ENCODE measurements around the gene FCAMR.
A peak's percentile ranks its signal among the peaks of the same experiment; 100 is the strongest.
"Not testable (repeated sequence)": the region's sequence is repeated elsewhere in the genome, so short reads cannot be mapped to it uniquely, and the experiment has no call there.

The FCAMR gene

DNA sequence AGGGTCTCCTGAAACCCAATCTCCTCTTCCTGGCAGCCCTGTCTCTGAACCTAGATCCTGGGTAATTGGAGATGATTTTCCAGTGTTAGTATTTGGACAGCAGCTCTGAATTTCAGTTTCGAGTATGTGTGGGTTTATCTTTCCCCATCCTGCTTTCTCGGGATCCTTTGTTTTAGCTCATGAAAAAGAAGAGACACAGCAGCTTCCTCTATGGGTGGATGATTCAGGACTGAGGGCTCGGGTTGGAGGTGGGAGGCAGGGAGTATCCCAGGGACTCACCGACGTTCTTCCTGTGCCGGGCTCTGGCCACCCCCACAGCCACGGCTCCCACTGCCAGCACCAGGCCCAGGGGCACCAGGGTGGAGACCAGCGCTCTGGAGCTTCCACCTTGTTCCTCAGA lies 38.1 kb downstream of the FCAMR start:
- DNase-seq (ENCODE audit: low spot score): no peak

DNA sequence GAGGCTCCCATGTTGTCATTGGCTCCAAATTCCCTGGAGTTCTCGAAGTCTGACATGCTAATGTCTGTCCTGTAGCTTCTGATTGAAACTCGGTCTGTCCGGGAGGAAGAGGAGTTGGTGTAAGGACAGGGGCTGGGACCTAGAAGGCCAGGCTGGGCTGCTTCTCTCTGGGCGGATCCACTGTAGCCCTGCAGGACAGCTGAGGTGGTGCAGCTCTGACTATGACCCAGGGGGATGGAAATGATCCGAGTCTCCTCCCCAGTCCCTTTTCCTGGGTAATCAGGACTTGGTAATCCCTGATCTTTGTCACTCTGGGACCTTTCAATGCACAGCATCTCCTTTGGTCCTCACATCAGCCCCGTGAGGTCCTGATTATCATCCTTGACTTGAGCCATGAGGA lies 38.6 kb downstream of the FCAMR start:
- no peak for DNase-seq (ENCODE audit: low spot score)

DNA sequence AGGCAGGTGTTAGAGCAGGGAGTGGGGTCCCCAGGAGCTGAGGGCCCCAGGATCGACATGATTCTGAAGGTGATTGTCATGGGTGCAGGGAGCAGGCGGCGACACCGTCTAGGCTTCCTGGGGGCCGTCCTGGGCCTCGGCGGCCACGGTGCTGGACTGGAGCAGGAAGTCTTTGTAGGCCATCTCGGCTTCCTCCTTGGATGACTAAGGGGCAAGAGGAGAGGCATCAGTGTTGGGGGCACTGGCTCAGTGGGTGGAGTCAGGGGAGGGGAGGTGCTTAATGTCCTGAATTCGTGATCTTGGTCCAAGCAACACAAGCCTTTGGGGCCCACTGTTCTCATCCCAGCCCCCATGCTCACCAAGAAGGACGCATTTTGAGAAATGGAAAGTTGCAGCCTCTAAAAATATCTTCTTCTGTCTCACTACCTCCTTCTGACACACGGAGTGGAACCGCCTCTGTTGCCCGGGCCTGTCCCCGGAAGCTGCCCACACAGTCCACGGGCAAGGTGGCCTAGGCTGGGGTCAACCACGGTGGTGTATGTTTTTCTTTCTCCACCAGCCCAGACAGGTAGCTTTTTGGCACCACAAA lies 40.0 kb downstream of the FCAMR start:
- DNase-seq (ENCODE audit: low spot score): no peak

DNA sequence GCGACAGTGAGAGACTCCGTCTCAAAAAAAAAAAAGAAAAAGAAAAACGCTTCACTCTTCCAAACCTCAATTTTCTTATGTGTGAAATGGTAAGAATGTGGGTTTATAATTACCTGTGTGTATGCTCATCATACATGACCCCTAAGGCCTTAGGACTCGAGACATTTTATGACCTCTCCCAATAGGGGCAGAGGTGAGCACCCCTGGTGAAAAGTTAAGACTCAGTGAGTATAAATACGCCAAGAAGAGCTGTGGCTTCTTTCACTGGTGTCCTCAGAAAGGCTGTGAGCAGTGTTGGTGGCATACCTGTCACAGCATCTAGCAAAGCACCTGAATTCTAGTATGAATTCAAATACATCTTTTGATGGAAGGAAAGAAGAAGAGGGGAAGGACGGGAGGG lies 40.7 kb downstream of the FCAMR start:
- no peak for DNase-seq (ENCODE audit: low spot score)

DNA sequence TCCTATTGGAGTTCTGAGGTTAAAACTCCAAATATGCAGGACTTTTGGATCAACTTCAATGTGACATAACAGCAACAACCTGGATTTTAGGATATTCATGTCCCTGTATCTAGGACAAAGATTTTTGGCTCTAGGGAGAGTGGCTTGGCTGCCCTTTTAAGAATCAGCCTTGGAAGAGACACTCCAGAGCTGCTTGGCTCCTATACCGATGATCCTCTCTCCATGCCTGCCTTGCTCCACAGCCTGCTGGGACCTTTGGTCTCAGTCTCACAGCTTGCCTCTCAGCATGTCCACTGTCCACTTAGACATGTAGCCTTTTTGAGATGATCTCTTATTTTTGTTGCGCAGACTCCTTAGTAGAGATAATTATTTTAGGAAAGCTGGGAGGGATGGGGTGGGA lies 44.0 kb downstream of the FCAMR start:
- DNase-seq (ENCODE audit: low spot score): no peak

DNA sequence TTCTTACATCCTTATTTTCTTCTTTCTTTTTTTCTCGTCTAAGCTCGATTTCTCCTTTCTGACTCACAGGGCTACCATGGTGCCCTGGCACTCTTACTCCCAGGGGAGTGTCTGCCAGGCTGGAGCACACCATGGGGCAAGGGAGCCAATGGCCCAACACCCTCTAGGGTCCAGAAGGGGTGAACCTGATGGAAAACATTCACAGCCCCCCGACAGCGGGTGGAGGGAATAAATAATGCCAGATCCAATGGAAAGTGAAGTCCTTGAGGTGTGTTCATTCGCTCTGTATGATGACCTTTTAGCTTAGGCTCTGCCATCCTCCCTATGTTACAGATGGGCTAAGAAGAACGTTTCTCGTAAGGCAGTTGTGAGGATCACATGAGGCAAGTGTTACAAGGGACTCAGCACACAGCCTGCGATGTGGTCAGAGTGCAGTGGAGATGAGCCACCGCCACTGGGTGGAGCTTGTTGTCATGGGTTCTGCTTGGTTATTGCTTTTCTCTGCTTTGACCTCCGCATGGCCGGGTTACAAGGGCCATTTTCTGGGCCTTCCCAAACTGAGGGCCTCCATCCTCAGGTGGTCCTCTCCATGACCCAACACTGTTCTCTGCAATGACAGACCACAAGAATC lies 45.0 kb downstream of the FCAMR start:
- DNase-seq (ENCODE audit: low spot score): no peak

DNA sequence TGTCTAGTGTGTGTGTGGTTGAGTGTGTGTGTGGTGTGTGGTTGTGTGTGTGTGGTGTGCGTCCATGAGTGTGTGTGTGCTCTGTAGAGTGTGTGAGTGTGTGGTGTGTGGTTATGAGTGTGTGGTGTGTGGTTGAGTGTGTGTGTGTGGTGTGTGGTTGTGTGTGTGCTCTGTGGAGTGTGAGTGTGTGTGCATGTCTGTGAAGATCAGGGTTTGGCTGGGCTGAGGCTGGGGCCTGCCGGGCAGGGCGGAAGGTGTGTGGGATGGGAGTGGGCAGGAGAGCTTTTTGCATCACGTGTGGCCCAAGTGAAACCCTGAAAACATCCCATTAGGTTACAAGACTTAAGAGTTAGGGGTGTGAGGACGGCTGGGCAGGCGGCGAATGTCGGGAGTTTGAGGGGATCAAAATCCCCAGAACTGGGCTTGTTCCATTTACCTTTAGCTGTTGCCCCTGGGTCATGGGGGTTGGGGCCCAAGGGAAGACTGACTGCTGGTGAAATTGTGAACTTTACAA lies 45.6 kb downstream of the FCAMR start:
- DNase-seq (ENCODE audit: low spot score): no peak

DNA sequence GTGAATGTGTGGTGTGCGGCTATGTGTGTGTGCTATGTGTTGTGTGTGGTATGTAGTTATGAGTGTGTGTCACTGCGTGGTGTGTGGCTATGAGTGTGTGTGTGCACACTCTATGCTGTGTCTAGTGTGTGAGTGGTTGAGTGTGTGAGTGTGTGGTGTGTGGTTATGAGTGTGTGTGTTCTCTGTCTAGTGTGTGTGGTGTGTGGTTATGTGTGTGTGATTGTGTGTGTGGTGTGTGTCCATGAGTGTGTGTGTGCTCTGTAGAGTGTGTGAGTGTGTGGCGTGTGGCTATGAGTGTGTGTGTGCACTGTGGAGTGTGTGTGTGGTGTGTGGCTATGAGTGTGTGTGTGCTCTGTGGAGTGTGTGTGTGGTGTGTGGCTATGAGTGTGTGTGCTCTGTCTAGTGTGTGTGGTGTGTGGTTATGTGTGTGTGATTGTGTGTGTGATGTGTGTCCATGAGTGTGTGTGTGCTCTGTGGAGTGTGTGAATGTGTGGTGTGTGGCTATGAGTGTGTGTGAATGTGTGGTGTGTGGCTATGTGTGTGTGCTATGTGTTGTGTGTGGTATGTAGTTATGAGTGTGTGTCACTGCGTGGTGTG lies 46.2 kb downstream of the FCAMR start:
- DNase-seq (ENCODE audit: low spot score): not testable (repeated sequence)

DNA sequence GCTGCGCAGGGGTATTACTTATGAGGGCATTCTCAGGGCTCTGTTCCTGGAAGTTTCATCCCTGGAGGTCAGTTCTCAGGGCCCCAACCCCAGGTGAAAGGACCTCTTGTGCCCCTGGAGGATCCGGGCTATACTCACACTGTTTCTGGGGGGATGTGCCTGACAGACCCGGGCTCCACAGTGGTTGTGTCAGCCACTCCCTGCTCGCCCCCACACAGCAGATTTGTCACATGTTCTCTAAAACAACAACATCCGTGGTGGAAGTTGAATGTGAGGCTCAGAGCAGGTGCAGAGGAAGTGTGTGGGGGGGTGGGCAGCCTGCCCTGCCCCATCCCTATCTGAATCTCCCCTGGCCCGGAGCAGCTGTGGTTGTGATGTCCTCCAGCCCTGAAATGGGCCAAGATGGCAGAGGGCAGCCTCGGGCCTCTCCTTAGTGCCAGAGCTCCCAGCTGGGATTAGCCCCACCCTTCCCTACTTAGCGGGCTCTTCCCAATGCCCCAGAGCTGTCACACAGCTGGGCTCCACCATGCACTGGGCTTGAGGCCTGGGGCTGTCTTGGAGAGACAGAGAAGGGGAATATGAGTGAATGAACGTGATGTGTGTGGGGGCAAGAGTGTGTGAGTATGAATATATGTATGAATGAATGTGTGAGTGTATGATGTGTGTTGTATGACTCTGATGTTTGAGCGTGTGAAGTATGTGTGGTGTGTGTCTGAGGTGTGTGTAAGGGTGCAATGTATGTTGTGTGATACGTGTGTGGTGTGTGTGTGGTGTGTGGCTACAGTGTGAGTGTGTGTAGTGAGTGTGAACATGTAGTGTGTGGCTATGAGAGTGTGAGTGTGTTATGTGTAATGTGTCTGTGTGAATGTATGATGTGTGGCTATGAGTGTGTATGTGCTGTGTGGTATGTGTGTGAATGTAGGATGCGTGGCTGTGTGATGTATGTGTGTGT lies 47.0 kb downstream of the FCAMR start:
- DNase-seq (ENCODE audit: low spot score): no peak

DNA sequence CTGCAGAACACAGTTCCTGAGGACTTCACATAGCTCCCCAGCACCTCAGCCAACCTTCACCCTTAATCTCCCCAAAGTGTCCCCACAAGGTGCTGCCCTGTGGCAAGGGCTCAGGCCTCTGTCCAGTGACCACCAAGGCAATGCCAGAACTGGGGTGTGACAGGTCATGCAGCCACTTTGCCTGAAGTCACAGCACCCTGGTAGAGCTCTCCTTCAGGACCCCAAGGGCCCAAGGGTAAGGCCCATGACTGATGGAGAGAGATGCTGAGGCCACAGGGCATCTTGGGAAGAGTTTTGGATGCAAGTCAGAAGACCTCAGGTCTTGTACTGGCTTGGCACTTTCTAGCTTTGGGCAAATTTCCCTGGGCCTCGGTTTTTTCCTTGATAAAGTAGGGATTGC lies 47.7 kb downstream of the FCAMR start:
- no peak for DNase-seq (ENCODE audit: low spot score)

DNA sequence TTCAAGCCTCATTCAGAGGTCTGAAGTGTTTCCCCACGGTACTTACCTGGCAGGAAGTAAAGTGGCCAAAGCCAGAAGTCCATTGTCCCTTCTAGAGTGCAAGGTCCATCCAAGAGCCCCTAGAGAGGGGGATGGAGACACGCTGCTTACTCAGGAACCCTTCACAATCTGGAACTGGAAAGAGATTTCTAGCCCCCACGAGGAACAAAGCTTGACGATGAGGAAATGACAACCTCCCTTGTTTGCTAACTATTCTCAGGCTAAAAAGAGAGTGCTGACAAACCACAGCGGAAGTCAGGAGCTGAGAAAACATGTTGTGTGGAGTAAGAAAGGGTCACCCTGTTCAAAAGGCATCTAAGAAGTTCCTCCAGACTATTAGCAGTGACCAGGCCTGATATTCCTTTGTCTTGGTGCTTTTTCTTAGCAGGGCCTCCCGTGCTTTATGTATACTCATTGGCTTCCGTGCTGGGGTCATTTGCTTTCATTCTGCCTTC lies 48.4 kb downstream of the FCAMR start, which contains the start of gene FCMR:
Gene FCMR (minus strand): TSS at position 170 of the 494 bp plus-strand sequence. CDS start 87 bp downstream, at position 83.
- no peak for DNase-seq (ENCODE audit: low spot score)

DNA sequence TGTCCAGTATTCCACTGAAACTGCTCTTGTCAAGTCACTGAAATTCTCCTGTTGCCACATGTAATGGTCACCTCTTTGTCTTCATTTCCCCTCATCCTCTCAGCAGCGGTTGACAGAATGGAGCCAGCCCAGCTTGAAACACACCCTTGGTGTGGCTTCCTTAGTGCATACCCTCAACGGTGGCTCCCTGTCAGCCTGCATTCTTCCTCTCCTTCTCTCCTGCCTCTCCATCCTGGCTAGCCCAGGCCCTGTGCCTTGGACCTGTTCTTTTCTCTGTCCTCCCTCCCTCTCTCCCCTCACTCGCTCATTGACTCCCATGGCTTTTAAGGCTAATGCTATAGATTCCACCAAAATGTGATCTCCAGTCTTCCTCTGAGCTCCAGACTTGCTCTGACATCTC lies 52.2 kb downstream of the FCAMR start:
- no peak for DNase-seq (ENCODE audit: low spot score)

DNA sequence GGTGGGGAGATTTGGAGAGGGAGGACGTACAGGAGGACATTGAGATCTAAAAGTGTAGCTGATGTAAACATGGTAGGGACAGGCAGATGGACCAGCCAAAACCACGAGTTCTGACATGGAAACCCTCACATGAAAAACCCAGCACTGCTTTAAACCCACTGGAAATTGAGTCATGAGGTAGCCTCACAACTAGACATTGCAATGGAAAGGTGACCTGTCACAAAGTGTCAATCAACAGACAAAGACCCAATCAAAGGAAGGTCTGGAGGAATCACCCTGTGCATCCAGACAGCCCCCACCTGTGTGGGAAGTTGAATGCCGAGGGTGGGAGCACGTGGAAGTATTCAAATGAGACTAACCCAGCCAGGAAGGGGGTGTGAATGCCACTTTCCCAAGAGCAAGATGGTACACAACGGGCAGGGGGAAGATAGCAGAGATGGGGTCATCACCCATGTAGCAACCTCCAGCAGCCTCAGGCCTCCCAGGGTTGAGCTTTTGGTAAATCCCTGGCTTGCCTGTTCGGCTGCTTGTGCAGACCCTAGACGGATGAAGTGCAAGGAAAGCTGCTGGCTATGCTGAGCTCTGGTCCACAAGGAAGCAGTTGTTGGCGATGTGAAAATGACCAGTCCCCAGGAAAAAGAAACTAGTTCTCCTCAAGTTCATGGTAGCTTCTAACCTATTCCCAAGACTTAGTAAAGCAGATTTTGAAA lies 54.1 kb downstream of the FCAMR start:
- no peak for DNase-seq (ENCODE audit: low spot score)

DNA sequence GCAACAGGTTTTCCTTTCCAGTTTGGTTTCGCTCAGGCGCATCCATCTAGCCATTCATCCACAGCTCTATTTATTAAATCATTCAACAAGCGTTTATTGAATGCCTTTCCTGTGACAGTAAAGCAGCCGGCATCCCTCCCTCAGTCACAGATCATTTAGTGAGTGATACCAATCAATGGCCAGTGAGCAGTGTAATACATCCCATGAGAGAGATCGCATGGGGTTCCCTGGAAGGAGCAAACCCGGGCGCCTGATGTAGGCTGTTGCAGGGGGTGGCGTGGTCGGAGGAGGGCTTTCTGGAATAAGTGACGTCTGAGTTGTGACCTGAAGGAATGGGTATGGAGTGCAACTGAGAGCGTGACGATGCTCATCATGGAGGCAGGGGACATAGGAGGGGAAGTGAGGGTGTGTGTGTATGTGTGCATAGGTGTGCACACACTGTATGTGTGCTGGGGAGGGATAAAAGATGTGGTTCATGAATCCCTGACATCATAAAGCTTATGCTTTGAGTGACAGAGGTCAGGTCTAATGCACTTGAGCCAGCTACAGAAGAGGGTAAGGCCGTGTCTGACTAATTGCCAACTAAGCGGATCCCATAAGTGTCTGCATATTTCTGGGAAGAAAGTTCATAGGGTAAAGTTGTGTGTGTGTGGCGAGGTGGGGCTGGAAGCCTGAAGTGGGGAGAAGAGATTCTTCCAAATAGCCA lies 55.1 kb downstream of the FCAMR start:
- DNase-seq (ENCODE audit: low spot score): no peak

DNA sequence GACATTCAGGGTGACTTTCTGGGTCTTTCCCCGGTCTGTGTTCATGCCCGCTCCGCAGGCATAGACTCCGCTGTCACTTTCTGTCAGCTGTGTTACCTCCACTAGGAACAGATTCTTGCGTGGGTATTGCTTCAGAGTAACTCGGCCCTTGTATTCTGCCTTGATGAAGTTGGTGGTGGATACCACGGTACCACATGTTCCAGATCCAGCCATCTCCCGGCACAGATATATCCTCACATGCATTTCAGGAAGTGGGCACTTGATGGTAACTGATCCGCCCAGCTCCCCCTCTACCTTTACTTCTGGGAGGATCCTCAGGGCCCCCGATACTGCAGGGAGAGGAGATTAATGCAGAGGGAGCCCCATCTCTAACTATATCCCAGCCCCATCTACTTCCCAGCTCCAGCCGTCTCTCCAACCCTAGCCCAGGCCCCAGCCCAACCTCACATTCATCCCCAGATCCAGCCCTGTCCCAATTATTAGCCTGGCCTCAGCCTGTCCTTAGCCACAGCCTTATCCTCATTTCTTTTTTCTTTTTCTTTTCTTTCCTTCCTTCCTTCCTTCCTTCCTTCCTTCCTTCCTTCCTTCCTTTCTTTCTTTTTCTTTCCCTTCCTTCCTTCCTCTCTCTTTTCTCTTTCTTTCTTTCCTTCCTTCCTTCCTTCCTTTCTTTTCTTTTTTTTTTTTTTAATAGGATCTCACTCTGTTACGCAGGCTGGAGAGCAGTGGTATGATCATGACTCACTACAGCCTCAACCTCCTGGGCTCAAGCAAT lies 56.3 kb downstream of the FCAMR start:
- DNase-seq (ENCODE audit: low spot score): no peak

DNA sequence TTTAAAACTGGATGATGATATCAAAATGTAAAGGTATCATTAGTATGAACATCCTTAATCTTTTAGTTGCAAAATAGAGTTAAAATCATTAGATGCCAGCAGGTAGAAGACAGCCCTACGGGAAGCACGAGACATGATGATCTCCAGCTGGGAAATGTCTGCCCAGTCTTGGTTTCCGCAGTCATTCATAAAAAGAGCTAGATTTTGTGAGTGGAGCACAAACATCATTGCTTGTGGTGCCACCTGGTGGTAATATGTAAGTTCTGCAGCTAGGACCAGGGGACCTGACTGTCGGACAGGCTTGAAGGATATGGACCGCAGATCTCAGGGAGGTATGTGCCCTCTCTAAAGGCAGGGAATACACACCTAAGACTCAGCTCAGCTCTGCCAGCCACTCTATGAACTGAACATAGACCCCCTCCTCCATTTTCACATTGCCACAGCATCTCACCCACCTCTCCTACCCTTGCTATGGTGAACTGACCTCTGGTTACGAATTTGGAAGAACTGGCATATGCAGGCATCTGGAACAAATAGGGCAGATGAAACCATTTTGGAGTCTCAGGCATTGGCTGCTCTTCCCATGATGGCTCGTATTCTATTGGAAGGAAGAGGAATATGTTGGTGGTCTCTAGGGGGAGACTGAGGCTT lies 57.7 kb downstream of the FCAMR start:
- peak; percentile 83 for DNase-seq (ENCODE audit: low spot score)

DNA sequence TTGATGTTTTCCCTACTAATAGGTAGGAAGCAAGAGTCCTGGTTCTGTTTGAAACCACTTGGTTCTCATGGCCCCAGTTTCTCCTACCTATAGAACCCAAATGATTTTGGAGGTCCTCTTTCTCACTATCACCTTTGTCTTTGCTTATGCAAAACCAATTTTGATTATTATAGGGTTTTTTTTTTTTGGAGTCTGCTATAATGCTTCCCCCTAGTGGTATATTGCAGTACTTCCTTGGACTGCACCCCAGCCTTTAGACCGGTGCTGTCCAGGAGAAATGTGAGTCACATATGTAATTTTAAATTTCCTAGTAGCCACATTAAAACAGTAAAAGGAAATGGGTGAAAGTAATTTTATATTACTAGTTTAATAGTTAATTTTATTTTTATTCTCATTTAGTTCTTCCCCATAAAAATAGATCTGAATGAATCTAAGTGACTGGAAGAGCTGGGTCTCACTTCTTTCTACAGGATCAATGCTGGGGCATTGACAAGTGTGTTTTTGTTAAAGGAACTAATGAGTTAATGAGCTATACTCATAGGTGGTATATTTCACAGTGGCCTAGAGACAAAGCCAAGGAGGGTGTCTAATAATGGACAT lies 59.1 kb downstream of the FCAMR start:
- DNase-seq (ENCODE audit: low spot score): peak; percentile 69

DNA sequence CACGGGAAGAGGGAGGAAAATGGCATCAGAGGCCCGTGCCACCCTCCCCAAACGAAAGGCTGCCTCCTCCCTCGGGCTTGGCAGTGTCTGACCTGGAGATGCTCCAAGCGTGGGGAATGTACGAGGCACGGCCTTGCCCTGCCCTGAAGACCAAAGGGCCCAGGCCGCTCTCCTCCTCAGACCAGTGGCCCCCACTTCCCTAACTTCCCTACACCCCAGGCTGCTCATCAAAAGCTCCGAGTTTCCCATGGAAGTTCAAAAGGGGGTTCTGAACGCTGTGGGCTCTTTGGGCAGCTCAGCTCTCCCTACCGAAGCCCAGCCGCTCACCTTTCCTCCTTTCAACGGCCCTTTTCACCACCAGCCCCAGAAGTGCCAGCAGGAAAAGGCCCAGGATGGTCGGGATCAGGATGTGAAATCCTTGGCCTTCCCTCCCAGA lies 60.4 kb downstream of the FCAMR start:
- no peak for DNase-seq (ENCODE audit: low spot score)
